Mucosa of stomach (tissue), 1 donor: Measurements from ENCODE around the gene MUS81.

ENCODE experiments used
- H3K27me3 ChIP-seq: one replicate; pipeline ENCODE4 v1.7.0; 2013; ENCODE audit warnings: mild to moderate bottlenecking, low read length; ENCODE audit not compliant: control insufficient read depth, insufficient read depth
- H3K36me3 ChIP-seq: one replicate; pipeline ENCODE4 v1.7.0; 2013; ENCODE audit warnings: low read length; ENCODE audit not compliant: control insufficient read depth, insufficient read depth
- H3K4me1 ChIP-seq: one replicate; pipeline ENCODE4 v1.7.0; 2013; ENCODE audit warnings: mild to moderate bottlenecking, low read length; ENCODE audit not compliant: control insufficient read depth, insufficient read depth
- H3K4me3 ChIP-seq: one replicate; pipeline ENCODE4 v1.7.0; 2013; ENCODE audit warnings: low read length
- H3K9ac ChIP-seq: one replicate; pipeline ENCODE4 v1.7.0; 2013; ENCODE audit warnings: mild to moderate bottlenecking, low read length, moderate library complexity
- H3K9me3 ChIP-seq: one replicate; pipeline ENCODE4 v1.7.0; 2013; ENCODE audit warnings: mild to moderate bottlenecking, low read length, moderate library complexity; ENCODE audit not compliant: control insufficient read depth
- donor health status: Pancreatic carcinoma.

Gene MUS81

DNA sequence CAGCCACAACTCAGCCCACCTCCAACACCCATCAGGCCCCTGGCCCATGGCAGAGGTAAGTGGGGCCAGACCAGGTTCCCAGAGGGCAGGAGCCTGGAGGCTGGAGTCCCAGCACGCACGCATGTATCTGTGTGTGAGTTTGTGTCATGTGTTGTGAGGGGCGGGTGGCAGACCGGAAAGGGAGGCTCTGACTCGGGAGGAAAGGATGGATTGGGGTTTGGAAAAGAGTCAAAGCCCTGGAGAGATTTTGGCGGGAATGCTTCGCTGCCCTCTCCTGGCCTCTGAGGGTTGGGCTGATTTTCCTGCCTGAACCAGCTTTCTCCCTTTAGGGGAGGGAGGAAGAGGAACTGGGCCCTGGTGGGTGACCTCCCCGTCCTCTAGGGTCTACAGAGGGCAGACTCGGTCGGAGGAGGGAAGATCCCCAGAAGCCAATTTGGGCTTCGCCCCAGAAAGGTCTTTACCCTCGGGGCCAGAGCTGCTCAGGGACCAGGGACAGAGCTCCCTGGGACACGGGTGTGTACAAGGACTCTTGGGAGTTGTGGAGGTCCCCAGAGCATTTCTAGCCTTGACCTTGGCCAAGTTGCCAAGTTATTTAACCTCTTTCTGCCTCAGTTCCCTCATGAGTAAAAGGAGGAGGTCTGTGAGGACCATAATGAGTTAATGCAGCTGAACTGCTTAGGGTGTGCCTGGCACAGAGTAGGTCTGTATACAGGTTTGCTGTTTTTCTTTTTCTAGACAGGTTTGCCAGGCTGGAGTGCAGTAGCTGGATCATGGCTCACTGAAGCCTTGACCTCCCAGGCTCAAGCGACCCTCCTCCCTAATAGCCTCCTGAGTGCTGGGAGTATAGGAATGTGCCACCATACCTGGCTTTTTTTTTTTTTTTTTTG is 51.7 kb downstream of the MUS81 start:
- Histone ChIP-seq H3K27me3 (peaks cover 3% of the 10 kb centered on the region), H3K9me3 (no peaks in the 10 kb centered on the region), H3K9ac (peak overlapping the region; percentile 41), H3K36me3 (no peaks in the 10 kb centered on the region), H3K4me1 (peaks cover 34% of the 10 kb centered on the region), H3K4me3 (no peak overlapping the region)

DNA sequence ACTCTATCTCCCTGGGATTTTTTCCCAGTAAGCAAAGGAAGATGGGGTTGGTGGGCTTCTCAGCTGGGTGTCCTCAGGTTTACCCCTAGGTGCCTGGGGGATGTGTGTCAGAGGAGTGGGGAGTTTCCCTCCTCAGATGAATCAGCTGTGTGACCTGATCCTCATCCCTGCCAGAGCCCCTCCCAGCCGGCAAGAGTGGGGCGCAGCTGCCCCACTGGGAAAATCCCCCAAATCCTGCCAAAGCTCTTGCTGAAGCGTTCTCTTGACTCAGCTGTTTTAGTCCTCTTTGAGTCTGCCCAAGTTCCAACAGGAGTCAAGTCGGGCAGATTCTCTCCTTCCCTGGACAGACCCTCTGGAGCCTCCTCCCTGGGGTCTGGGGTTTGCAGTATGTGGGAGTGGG is 52.6 kb downstream of the MUS81 start:
- Histone ChIP-seq H3K27me3 (peaks cover 3% of the 10 kb centered on the region), H3K4me3 (no peak overlapping the region), H3K4me1 (peaks cover 43% of the 10 kb centered on the region), H3K36me3 (no peaks in the 10 kb centered on the region), H3K9me3 (no peaks in the 10 kb centered on the region), H3K9ac (no peak overlapping the region)

DNA sequence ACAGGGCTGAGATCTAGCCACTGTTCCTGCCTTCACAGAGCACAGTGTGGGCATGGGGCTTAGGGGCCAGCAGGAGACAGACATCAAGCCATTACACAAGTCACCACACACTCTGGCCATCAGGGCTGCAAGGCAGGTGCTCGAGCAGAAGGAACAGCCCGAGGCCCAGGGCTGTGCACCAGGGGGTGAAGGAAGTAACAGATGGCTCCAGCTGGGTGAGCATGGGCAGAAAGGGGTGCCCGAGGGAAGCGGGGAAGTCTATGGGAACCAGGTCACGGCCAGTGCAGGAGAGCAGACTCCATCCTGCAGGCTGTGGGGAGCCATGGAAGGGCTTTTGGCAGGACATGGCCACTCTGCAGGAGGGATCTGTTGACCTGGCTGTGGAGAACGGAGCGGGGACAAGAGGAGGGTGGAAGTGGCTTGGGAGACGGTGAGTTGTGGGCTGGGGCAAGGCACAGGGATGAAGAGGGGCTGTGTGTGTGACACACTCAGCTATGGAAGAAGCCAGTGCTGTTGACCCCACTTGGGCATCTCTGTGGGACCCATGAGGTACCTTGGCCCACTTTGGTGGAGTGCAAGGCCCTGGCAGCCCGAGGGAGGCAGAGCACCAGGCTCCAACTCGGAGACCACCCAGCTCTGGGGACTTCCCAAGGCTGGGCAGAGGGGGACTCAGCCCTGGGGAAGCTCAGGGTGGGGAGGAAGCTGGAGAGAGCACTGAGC is 55.0 kb downstream of the MUS81 start:
- no peak overlapping the region for H3K4me3 ChIP-seq
- H3K4me1 ChIP-seq = peaks cover 51% of the 10 kb centered on the region
- H3K27me3 ChIP-seq = no peaks in the 10 kb centered on the region
- H3K9ac ChIP-seq = no peak overlapping the region
- no peaks in the 10 kb centered on the region for H3K9me3 ChIP-seq
- no peaks in the 10 kb centered on the region for H3K36me3 ChIP-seq

DNA sequence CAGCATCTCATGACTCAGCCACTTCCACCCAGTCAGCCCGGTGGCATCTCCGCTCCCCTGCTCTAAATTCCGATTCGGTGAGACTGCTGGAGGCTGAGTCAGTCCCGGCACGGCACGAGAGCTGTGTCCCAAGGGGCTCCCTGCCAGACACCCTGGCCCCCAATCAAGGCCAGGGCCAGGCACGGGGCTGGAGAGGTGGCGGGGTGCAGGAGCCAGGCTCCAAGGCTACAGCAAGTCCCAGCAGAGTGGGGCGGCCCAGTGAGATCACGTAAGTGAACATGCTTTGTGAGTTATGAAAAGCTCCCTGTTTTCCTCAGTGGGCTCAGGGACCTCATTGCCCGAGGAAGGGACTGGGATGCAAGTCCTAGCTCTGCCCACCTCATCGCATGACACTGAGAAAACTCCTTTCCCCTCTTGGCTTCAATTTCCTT is 55.6 kb downstream of the MUS81 start:
- no peak overlapping the region for H3K4me3 ChIP-seq

More for the DNA sequence above, 55.6 kb downstream of the MUS81 start:
- Histone ChIP-seq H3K27me3 (no peaks in the 10 kb centered on the region), H3K36me3 (no peaks in the 10 kb centered on the region), H3K9me3 (no peaks in the 10 kb centered on the region), H3K9ac (no peak overlapping the region), H3K4me1 (peaks cover 57% of the 10 kb centered on the region)
